Measurements from ENCODE around the gene C4B. TPM values are rescaled to one million over a fixed set of nuclear protein-coding genes. Genes with fewer than 3 reads are reported as not detected.

C4B gene
- 45.4 TPM for total RNA-seq

GRCh38 chr6:32014547-32014946, at the start of gene C4B:
C4B (plus strand) TSS chr6:32014795; CDS start chr6:32014846, 51 bp downstream.

GRCh38 chr6:31971993-31972708, 42.4 kb upstream of the C4B start, which contains the start of gene DXO:
DXO (minus strand) TSS chr6:31972138; CDS start chr6:31971675, 463 bp downstream.

GRCh38 chr6:31981744-31982143, 32.9 kb upstream of the C4B start, which contains the start of gene C4A:
C4A (plus strand) TSS chr6:31982057; CDS start chr6:31982108, 51 bp downstream.

GRCh38 chr6:32037598-32038524, 23.3 kb downstream of the C4B start, which contains the start of gene CYP21A2:
CYP21A2 (plus strand) TSS chr6:32038415; CDS start chr6:32038423, 8 bp downstream.

Small RNAs within 50 kb of the gene (small RNA-seq; reads per million reads assigned to genes)
- gene RNA5SP206 (ENCODE audit: low replicate concordance) = not detected

Other genes with a start within 250 kb of the C4B start
- 8.6 TPM for gene VWA7, start 237.5 kb upstream of the C4B start, total RNA-seq
- 38.8 TPM for gene VARS1, start 219.0 kb upstream of the C4B start, total RNA-seq
- gene LSM2, start 207.8 kb upstream of the C4B start, total RNA-seq = 33.5 TPM
- 2.9 TPM for gene HSPA1L, start 199.5 kb upstream of the C4B start, total RNA-seq
- gene HSPA1A, start 199.3 kb upstream of the C4B start, total RNA-seq = 1,222 TPM
- gene HSPA1B, start 187.1 kb upstream of the C4B start, total RNA-seq = 1,232 TPM
- 46.4 TPM for gene NEU1, start 152.0 kb upstream of the C4B start, total RNA-seq
- gene SLC44A4, start 135.8 kb upstream of the C4B start, total RNA-seq = 28.4 TPM
- gene EHMT2, start 117.1 kb upstream of the C4B start, total RNA-seq = 71.4 TPM
- gene ZBTB12, start 112.7 kb upstream of the C4B start, total RNA-seq = 14.4 TPM
- gene C2, start 87.1 kb upstream of the C4B start, total RNA-seq = 7.1 TPM
- 9.9 TPM for gene CFB, start 68.7 kb upstream of the C4B start, total RNA-seq
- 50.0 TPM for gene NELFE, start 55.8 kb upstream of the C4B start, total RNA-seq
- 53.5 TPM for gene SKIC2, start 55.6 kb upstream of the C4B start, total RNA-seq
- 20.1 TPM for gene DXO, start 42.7 kb upstream of the C4B start, total RNA-seq
- 48.4 TPM for gene C4A, start 32.7 kb upstream of the C4B start, total RNA-seq
- gene CYP21A2, start 23.6 kb downstream of the C4B start, total RNA-seq = 0.64 TPM
- gene TNXB, start 94.5 kb downstream of the C4B start, total RNA-seq = 52.8 TPM
- gene ATF6B, start 113.5 kb downstream of the C4B start, total RNA-seq = 49.8 TPM
- 4.4 TPM for gene FKBPL, start 115.5 kb downstream of the C4B start, total RNA-seq
- 1.9 TPM for gene PRRT1, start 137.1 kb downstream of the C4B start, total RNA-seq
- gene PPT2, start 139.3 kb downstream of the C4B start, total RNA-seq = 39.3 TPM
- gene EGFL8, start 149.8 kb downstream of the C4B start, total RNA-seq = 14.0 TPM
- gene AGPAT1, start 161.3 kb downstream of the C4B start, total RNA-seq = 29.7 TPM
- 65.9 TPM for gene RNF5, start 163.6 kb downstream of the C4B start, total RNA-seq
- gene AGER, start 169.5 kb downstream of the C4B start, total RNA-seq = 6.0 TPM
- gene PBX2, start 175.4 kb downstream of the C4B start, total RNA-seq = 86.2 TPM
- 7.8 TPM for gene GPSM3, start 177.8 kb downstream of the C4B start, total RNA-seq
- 22.2 TPM for gene NOTCH4, start 209.3 kb downstream of the C4B start, total RNA-seq